K562 (cell line): ENCODE results near the gene C10orf105. TPM values are rescaled to one million over a fixed set of nuclear protein-coding genes. Genes with fewer than 3 reads are reported as not detected.
A peak's percentile ranks its signal among the peaks of the same experiment; 100 is the strongest.

Experiments
- FOXP4 ChIP-seq: sonication (generic); formaldehyde crosslinking; IDR thresholded peaks from 2 replicates; pipeline ENCODE4 v1.8.0; 2022; ENCODE audit warnings: mild to moderate bottlenecking, missing genetic modification reagents, borderline replicate concordance
- HLTF ChIP-seq: fragments of 450-650 bp; IDR thresholded peaks from 2 replicates; pipeline ENCODE4 v1.6.1; 2016
- MAFG ChIP-seq: fragments of 450-650 bp; conservative IDR thresholded peaks from 2 replicates; pipeline ENCODE4 v1.6.1; 2016; ENCODE audit warnings: missing genetic modification characterization, missing compliant biosample characterization
- MTF1 ChIP-seq: fragments of 250-450 bp; sonication (Bioruptor Pico); IDR thresholded peaks from 2 replicates; pipeline ENCODE4 v1.9.0; 2021; ENCODE audit warnings: moderate library complexity, mild to moderate bottlenecking, inconsistent platforms, borderline replicate concordance
- RBM22 ChIP-seq: fragments of 200-400 bp; formaldehyde crosslinking; IDR thresholded peaks from 2 replicates; pipeline ENCODE4 v1.6.1; 2018; ENCODE audit warnings: low read length, low read depth; ENCODE audit not compliant: poor library complexity, severe bottlenecking
- STAT6 ChIP-seq: sonication (generic); formaldehyde crosslinking; IDR thresholded peaks from 2 replicates; pipeline ENCODE4 v1.8.1; 2023; ENCODE audit warnings: mild to moderate bottlenecking, missing genetic modification reagents
- ZMIZ1 ChIP-seq, 2 experiments: fragments of 150-350 bp in 1 of 2; IDR thresholded peaks; 2 replicates each; pipeline ENCODE4 v1.6.1; 2012 to 2016; ENCODE audit warnings: low read depth in 2 of 2, low read length in 2 of 2, mild to moderate bottlenecking in 1 of 2, moderate library complexity in 1 of 2
- ZNF197 ChIP-seq: fragments of 200-800 bp; sonication (Bioruptor generic); IDR thresholded peaks from 2 replicates; pipeline ENCODE4 v1.6.1; 2016; ENCODE audit warnings: low read depth, missing genetic modification characterization, missing compliant biosample characterization
- ZNF407 ChIP-seq: fragments of 450-650 bp; IDR thresholded peaks from 2 replicates; pipeline ENCODE4 v1.6.1; 2016; ENCODE audit warnings: low read depth
- polyA plus RNA-seq, 8 experiments: library from polyadenylated mRNA; depleted of rRNA in 4 of 8; stranded (reverse) in 5 of 8; unstranded in 3 of 8; fragments of >200 nt; fragmentation: Nextera tagmentation in 2 of 8; fragmentation: Illumina TruSeq in 1 of 8; extraction: Ambion mirVana in 2 of 8; extraction: Trizol in 1 of 8; gene quantifications; 2 replicates each; pipeline versions ENCODE4 v1.2.1 to v1.2.3, GENCODE V29; 2011 to 2014; ENCODE audit warnings: inconsistent platforms in 1 of 8, missing spikeins in 1 of 8
- total RNA-seq, 7 experiments: library from RNA; depleted of rRNA in 6 of 7; stranded (reverse); fragments of >200 nt in 6 of 7; fragmentation: Illumina TruSeq in 2 of 7; extraction: Trizol in 2 of 7; gene quantifications; 2 replicates each; pipeline versions ENCODE4 v1.2.1 to v1.2.3, GENCODE V29; 2011 to 2021; ENCODE audit warnings: low replicate concordance in 1 of 7

Gene C10orf105
- total and polyA plus RNA-seq, 9 of the 15 experiments (the other 6 are each of a cell fraction or from before 2014, with no cell fraction given): 0.03 to 0.25 (median 0.04) TPM; not detected in 3

- peak; percentile 79; the same call in 1 of the 2 replicates for TF ChIP-seq STAT6 (CRISPR knock-in tag)
- no peak for TF ChIP-seq MAFG (tag)
- no peak for TF ChIP-seq MTF1 (CRISPR knock-in tag)
- no peak for TF ChIP-seq ZNF407
- TF ChIP-seq FOXP4 (CRISPR knock-in tag): no peak
- no peak for TF ChIP-seq RBM22
- TF ChIP-seq HLTF: no peak
- TF ChIP-seq ZMIZ1 (IDR thresholded peaks at IDR 0.05; ENCODE audit: low read depth in 2 of 2, low read length in 2 of 2): no peak
- TF ChIP-seq ZNF197: peak; percentile 61; the same call in 1 of the 2 replicates
Measured at GRCh38 chr10:71747039-71747531, 27.5 kb upstream of the C10orf105 start (continued).
